ENCODE data around the gene SUSD4. TPM values are rescaled to one million over a fixed set of nuclear protein-coding genes. Genes with fewer than 3 reads are reported as not detected.
"Not testable (repeated sequence)": the region's sequence is repeated elsewhere in the genome, so short reads cannot be mapped to it uniquely, and the experiment has no call there.

SUSD4 gene
- polyA plus RNA-seq, 2 of the 4 experiments (the other 2 are of a cell fraction), result 0.61 to 0.85 TPM

DNA sequence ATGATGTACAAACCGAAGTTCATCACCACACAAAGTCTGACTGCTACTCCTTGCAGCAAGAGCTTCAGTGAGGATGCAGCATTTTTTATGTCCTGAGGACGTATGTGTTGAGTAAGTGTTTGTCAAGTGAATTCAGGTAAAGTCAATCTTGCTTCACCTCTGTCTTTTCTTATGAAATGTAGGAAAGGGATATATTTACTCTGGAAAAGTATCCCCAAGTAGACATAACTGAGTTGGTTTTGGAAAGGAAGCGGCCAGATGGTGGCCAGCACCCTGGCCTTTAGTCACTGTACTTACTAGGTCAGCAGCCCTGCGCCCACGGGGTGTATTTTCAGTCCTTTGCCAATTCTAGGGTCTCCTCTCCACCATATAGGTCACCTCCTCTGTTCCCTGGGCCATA lies 75.2 kb downstream of the SUSD4 start (continued):
- TF ChIP-seq, protein P1, sequence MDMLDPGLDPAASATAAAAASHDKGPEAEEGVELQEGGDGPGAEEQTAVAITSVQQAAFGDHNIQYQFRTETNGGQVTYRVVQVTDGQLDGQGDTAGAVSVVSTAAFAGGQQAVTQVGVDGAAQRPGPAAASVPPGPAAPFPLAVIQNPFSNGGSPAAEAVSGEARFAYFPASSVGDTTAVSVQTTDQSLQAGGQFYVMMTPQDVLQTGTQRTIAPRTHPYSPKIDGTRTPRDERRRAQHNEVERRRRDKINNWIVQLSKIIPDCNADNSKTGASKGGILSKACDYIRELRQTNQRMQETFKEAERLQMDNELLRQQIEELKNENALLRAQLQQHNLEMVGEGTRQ (IDR thresholded peaks at IDR 0.05), result no peak
- no peak for TF ChIP-seq MAFK (IDR thresholded peaks at IDR 0.05; ENCODE audit: partially characterized antibody)
- TF ChIP-seq, protein P2, sequence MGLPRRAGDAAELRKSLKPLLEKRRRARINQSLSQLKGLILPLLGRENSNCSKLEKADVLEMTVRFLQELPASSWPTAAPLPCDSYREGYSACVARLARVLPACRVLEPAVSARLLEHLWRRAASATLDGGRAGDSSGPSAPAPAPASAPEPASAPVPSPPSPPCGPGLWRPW (IDR thresholded peaks at IDR 0.05), result no peak
- TF ChIP-seq HOXB5 (CRISPR knock-in tag; IDR thresholded peaks at IDR 0.05), result no peak
- TF ChIP-seq RNF2 (IDR thresholded peaks at IDR 0.05; ENCODE audit: borderline replicate concordance, low read depth), result no peak
- TF ChIP-seq EHF (CRISPR knock-in tag; IDR thresholded peaks at IDR 0.05), result no peak
- no peak for TF ChIP-seq RFX5 (IDR thresholded peaks at IDR 0.05)
- TF ChIP-seq, protein P3, sequence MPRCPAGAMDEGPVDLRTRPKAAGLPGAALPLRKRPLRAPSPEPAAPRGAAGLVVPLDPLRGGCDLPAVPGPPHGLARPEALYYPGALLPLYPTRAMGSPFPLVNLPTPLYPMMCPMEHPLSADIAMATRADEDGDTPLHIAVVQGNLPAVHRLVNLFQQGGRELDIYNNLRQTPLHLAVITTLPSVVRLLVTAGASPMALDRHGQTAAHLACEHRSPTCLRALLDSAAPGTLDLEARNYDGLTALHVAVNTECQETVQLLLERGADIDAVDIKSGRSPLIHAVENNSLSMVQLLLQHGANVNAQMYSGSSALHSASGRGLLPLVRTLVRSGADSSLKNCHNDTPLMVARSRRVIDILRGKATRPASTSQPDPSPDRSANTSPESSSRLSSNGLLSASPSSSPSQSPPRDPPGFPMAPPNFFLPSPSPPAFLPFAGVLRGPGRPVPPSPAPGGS (IDR thresholded peaks at IDR 0.05), result no peak

DNA sequence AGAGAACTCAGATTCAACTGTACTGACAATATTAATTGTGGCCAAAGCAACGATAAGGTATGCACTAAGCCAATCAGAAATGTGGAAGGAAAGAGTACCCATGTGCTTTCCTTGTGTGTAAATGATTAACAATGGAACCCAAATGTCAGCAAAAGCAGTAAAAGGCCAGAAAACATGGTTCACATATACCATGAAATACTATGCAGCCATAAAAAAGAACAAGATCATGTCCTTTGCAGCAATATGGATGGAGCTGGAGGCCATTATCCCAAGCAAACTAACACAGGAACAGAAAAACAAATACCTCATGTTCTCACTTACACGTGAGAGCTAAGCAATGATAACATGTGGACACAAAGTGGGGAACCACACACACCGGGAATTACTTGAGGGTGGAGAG lies 78.5 kb downstream of the SUSD4 start:
- H3K4me1 ChIP-seq, result no peaks in the 10 kb centered on the region
- TF ChIP-seq GATA3 (IDR thresholded peaks at IDR 0.05; ENCODE audit: borderline replicate concordance), result no peak
- no peak for TF ChIP-seq HOXB13 (CRISPR knock-in tag; IDR thresholded peaks at IDR 0.05; ENCODE audit: low read depth)
- TF ChIP-seq RARB (CRISPR knock-in tag; IDR thresholded peaks at IDR 0.05), result no peak
- TF ChIP-seq MAFK (IDR thresholded peaks at IDR 0.05; ENCODE audit: partially characterized antibody), result no peak
- TF ChIP-seq NR3C1 (IDR thresholded peaks at IDR 0.05), result no peak
- TF ChIP-seq POLR2AphosphoS2 (conservative IDR thresholded peaks at IDR 0.05; ENCODE audit: low read length), result no peak
- TF ChIP-seq ZFP36 (IDR thresholded peaks at IDR 0.05; ENCODE audit: borderline replicate concordance, partially characterized antibody), result no peak
- TF ChIP-seq CBX2 (IDR thresholded peaks at IDR 0.05; ENCODE audit: borderline replicate concordance, low read depth), result no peak
- TF ChIP-seq, protein P4, sequence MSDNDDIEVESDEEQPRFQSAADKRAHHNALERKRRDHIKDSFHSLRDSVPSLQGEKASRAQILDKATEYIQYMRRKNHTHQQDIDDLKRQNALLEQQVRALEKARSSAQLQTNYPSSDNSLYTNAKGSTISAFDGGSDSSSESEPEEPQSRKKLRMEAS (IDR thresholded peaks at IDR 0.05), result no peak
- TF ChIP-seq MAZ (IDR thresholded peaks at IDR 0.05; ENCODE audit: borderline replicate concordance, low read depth, low read length), result no peak
- no peak for TF ChIP-seq JUNB (IDR thresholded peaks at IDR 0.05)
- no peak for TF ChIP-seq RNF2 (IDR thresholded peaks at IDR 0.05; ENCODE audit: borderline replicate concordance, low read depth)
- WGBS (ENCODE audit: missing lambda C conversion rate), result 68% methylated on average over 3 of the region's 3 CpGs
- no peak overlapping the region for H3K27ac ChIP-seq
- FAIRE-seq, result no peak
- H3K4me3 ChIP-seq, result no peak overlapping the region
- ChIA-PET CTCF (interaction anchor here (0.6 kb wide), 1 partner anchor 8 kb away, joined by 3 read pairs; no protein-coding TSS in a partner anchor), POLR2A (no interaction called here)
- no peak overlapping the region for H3K4me2 ChIP-seq
- no peak for ATAC-seq
- no peaks in the 10 kb centered on the region for H3K9me3 ChIP-seq
- DNase-seq (ENCODE audit: low read depth in 1 of 2, low spot score in 1 of 2), result no peak

DNA sequence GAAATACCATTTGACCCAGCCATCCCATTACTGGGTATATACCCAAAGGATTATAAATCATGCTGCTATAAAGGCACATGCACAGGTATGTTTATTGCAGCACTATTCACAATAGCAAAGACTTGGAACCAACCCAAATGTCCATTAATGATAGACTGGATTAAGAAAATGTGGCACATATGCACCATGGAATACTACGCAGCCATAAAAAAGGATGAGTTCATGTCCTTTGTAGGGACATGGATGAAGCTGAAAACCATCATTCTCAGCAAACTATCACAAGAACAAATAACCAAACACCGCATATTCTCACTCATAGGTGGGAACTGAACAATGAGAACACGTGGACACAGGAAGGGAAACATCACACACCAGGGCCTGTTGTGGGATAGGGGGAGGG lies 80.3 kb downstream of the SUSD4 start:
- H3K9me3 ChIP-seq; H3K4me2 ChIP-seq; H3K4me1 ChIP-seq; H3K27ac ChIP-seq; ATAC-seq; FAIRE-seq; H3K4me3 ChIP-seq; DNase-seq (ENCODE audit: low read depth in 1 of 2, low spot score in 1 of 2); CTCF ChIA-PET; POLR2A ChIA-PET: not testable (repeated sequence)
- WGBS (ENCODE audit: missing lambda C conversion rate), result 24% methylated on average over 3 of the region's 3 CpGs

DNA sequence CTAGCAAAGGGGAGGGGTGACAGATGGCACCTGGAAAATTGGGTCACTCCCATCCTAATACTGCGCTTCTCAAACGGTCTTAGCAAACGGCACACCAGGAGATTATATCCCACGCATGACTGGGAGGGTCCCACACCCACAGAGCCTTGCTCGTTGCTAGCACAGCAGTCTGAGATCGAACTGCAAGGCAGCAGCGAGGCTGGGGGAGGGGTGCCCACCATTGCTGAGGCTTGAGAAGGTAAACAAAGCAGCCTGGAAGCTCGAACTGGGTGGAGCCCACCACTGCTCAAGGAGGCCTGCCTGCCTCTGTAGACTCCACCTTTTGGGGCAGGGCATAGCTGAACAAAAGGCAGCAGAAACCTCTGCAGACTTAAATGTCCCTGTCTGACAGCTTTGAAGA lies 85.7 kb downstream of the SUSD4 start:
- H3K27ac ChIP-seq, result not testable (repeated sequence)
- WGBS (ENCODE audit: missing lambda C conversion rate), result 37% methylated on average over 3 of the region's 8 CpGs

More for the DNA sequence above, 85.7 kb downstream of the SUSD4 start:
- H3K9me3 ChIP-seq; DNase-seq (ENCODE audit: low read depth in 1 of 2, low spot score in 1 of 2); CTCF ChIA-PET; POLR2A ChIA-PET; ATAC-seq; H3K4me1 ChIP-seq; H3K4me3 ChIP-seq; FAIRE-seq; H3K4me2 ChIP-seq: not testable (repeated sequence)

Data from A549 (cell line).